GM23248 (cell line): ENCODE results near the gene TTC32.

ENCODE experiments used
- EZH2 ChIP-seq: fragments of 200-600 bp; sonication (generic); IDR thresholded peaks from 2 replicates; pipeline ENCODE4 v1.6.1; 2018; ENCODE audit warnings: antibody characterized with exemption, mild to moderate bottlenecking; ENCODE audit not compliant: insufficient read depth, poor library complexity, severe bottlenecking
- EZH2phosphoT487 ChIP-seq: fragments of 200-600 bp; sonication (generic); IDR thresholded peaks from 2 replicates; pipeline ENCODE4 v1.6.1; 2018; ENCODE audit warnings: antibody characterized with exemption, moderate library complexity, mild to moderate bottlenecking, low read depth; ENCODE audit not compliant: insufficient read depth

GRCh38 chr2:19868701-19869580 is 32.8 kb downstream of the TTC32 start:
- TF ChIP-seq EZH2 (no peak), EZH2phosphoT487 (no peak)
